H9 (cell line): ENCODE measurements around the gene SSTR5. TPM values are rescaled to one million over a fixed set of nuclear protein-coding genes. Genes with fewer than 3 reads are reported as not detected.

Experiments
- DNase-seq: peaks from one replicate; pipeline ENCODE4 v3.0.0-alpha.2; 2017
- H2AFZ ChIP-seq: one replicate; pipeline ENCODE4 v1.6.1; 2013; ENCODE audit warnings: mild to moderate bottlenecking, low read length, control low read depth, moderate library complexity
- H2AK5ac ChIP-seq: 2 replicates; pipeline ENCODE4 v1.6.1; 2013; ENCODE audit warnings: low read length, control low read depth, mixed read lengths; ENCODE audit not compliant: insufficient read length
- H2BK120ac ChIP-seq: one replicate; pipeline ENCODE4 v1.6.1; 2013; ENCODE audit warnings: low read depth, mild to moderate bottlenecking, low read length, control low read depth, inconsistent platforms; ENCODE audit not compliant: poor library complexity, severe bottlenecking
- H2BK12ac ChIP-seq: 2 replicates; pipeline ENCODE4 v1.6.1; 2013; ENCODE audit warnings: low read length, control low read depth, mixed read lengths, low read depth; ENCODE audit not compliant: insufficient read length
- H2BK15ac ChIP-seq: 2 replicates; pipeline ENCODE4 v1.6.1; 2013; ENCODE audit warnings: low read depth, low read length, control low read depth
- H2BK20ac ChIP-seq: one replicate; pipeline ENCODE4 v1.6.1; 2013; ENCODE audit warnings: low read depth, mild to moderate bottlenecking, low read length, control low read depth, inconsistent platforms; ENCODE audit not compliant: poor library complexity, severe bottlenecking
- H2BK5ac ChIP-seq: 2 replicates; pipeline ENCODE4 v1.6.1; 2013; ENCODE audit warnings: low read length, control low read depth, mixed read lengths; ENCODE audit not compliant: insufficient read length
- H3K14ac ChIP-seq: 2 replicates; pipeline ENCODE4 v1.6.1; 2013; ENCODE audit warnings: low read length, control low read depth; ENCODE audit not compliant: insufficient read depth
- H3K18ac ChIP-seq: 2 replicates; pipeline ENCODE4 v1.6.1; 2013; ENCODE audit warnings: low read depth, mild to moderate bottlenecking, mixed read lengths, low read length, control low read depth; ENCODE audit not compliant: insufficient read length
- H3K23ac ChIP-seq: 2 replicates; pipeline ENCODE4 v1.6.1; 2013; ENCODE audit warnings: low read length, control low read depth, mixed read lengths, low read depth; ENCODE audit not compliant: insufficient read length
- H3K23me2 ChIP-seq: 2 replicates; pipeline ENCODE4 v1.6.1; 2013; ENCODE audit warnings: low read depth, mild to moderate bottlenecking, mixed read lengths, low read length, control low read depth; ENCODE audit not compliant: insufficient read length, poor library complexity, severe bottlenecking
- H3K27ac ChIP-seq: 2 replicates; pipeline ENCODE4 v1.5.1; 2013; ENCODE audit warnings: low read length, control low read depth, mixed read lengths, low read depth; ENCODE audit not compliant: insufficient read length
- H3K27me3 ChIP-seq: 2 replicates; pipeline ENCODE4 v1.6.1; 2013; ENCODE audit warnings: low read length, control low read depth, inconsistent platforms; ENCODE audit not compliant: insufficient read depth
- H3K4ac ChIP-seq: 2 replicates; pipeline ENCODE4 v1.6.1; 2013; ENCODE audit warnings: low read depth, mild to moderate bottlenecking, control low read depth, inconsistent platforms, low read length, moderate library complexity
- H3K4me1 ChIP-seq: 2 replicates; pipeline ENCODE4 v1.6.1; 2013; ENCODE audit warnings: low read length, control low read depth, inconsistent platforms; ENCODE audit not compliant: insufficient read depth
- H3K4me2 ChIP-seq: 2 replicates; pipeline ENCODE4 v1.6.1; 2013; ENCODE audit warnings: low read length, control low read depth, mixed read lengths; ENCODE audit not compliant: insufficient read length, insufficient read depth
- H3K56ac ChIP-seq: 2 replicates; pipeline ENCODE4 v1.6.1; 2013; ENCODE audit warnings: low read depth, mild to moderate bottlenecking, mixed read lengths, low read length, control low read depth; ENCODE audit not compliant: insufficient read length
- H3K79me1 ChIP-seq: 2 replicates; pipeline ENCODE4 v1.6.1; 2013; ENCODE audit warnings: low read depth, mild to moderate bottlenecking, moderate library complexity, low read length, control low read depth, inconsistent platforms; ENCODE audit not compliant: insufficient read depth, poor library complexity, severe bottlenecking
- H3K79me2 ChIP-seq: 2 replicates; pipeline ENCODE4 v1.6.1; 2013; ENCODE audit warnings: low read length, control low read depth, inconsistent platforms; ENCODE audit not compliant: insufficient read depth
- H3K9ac ChIP-seq: 2 replicates; pipeline ENCODE4 v1.6.1; 2013; ENCODE audit warnings: low read length, control low read depth, mixed read lengths; ENCODE audit not compliant: insufficient read length; ENCODE audit errors: extremely low read depth
- H3K9me3 ChIP-seq: one replicate; pipeline ENCODE4 v1.6.1; 2013; ENCODE audit warnings: low read depth, low read length, inconsistent platforms; ENCODE audit not compliant: control insufficient read depth
- H3T11ph ChIP-seq: one replicate; pipeline ENCODE4 v1.6.1; 2013; ENCODE audit warnings: mild to moderate bottlenecking, low read length, control low read depth, inconsistent platforms
- H4K20me1 ChIP-seq: one replicate; pipeline ENCODE4 v1.6.1; 2013; ENCODE audit not compliant: control insufficient read depth, insufficient read length, insufficient read depth
- H4K5ac ChIP-seq: 2 replicates; pipeline ENCODE4 v1.6.1; 2013; ENCODE audit warnings: low read depth, mild to moderate bottlenecking, mixed read lengths, low read length, control low read depth; ENCODE audit not compliant: insufficient read length
- H4K8ac ChIP-seq: replicated peaks from 2 replicates; pipeline ENCODE4 v1.6.1; 2013; ENCODE audit warnings: low read length, control low read depth, mixed read lengths, low read depth; ENCODE audit not compliant: insufficient read length
- H4K91ac ChIP-seq: 2 replicates; pipeline ENCODE4 v1.6.1; 2013; ENCODE audit warnings: low read depth, mild to moderate bottlenecking, moderate library complexity, mixed read lengths, low read length, control low read depth; ENCODE audit not compliant: insufficient read length
- H3K27ac Mint-ChIP-seq, 3 experiments: 2 replicates in 2 of 3; 3 replicates in 1 of 3; pipeline ENCODE4 v1.8.0; 2020 to 2021; ENCODE audit warnings: mixed read lengths in 3 of 3, mild to moderate bottlenecking in 1 of 3, moderate library complexity in 1 of 3
- H3K27me3 Mint-ChIP-seq: 2 replicates; pipeline ENCODE4 v1.8.0; 2021; ENCODE audit warnings: low read depth, mild to moderate bottlenecking, moderate library complexity, mixed read lengths
- H3K36me3 Mint-ChIP-seq, 3 experiments: 2 replicates in 2 of 3; 3 replicates in 1 of 3; pipeline ENCODE4 v1.8.0; 2020 to 2021; ENCODE audit warnings: low read depth in 3 of 3, mixed read lengths in 3 of 3; ENCODE audit not compliant: insufficient read depth in 1 of 3
- H3K4me1 Mint-ChIP-seq, 2 experiments: 2 replicates each; pipeline ENCODE4 v1.8.0; 2020; ENCODE audit warnings: mixed read lengths in 2 of 2
- H3K4me3 Mint-ChIP-seq, 2 experiments: 2 replicates in 1 of 2; 3 replicates in 1 of 2; pipeline ENCODE4 v1.8.0; 2020 to 2021; ENCODE audit warnings: mild to moderate bottlenecking in 2 of 2, mixed read lengths in 2 of 2, moderate library complexity in 1 of 2
- H3K9me3 Mint-ChIP-seq, 2 experiments: 2 replicates in 1 of 2; 3 replicates in 1 of 2; pipeline ENCODE4 v1.8.0; 2020; ENCODE audit warnings: mild to moderate bottlenecking in 2 of 2, mixed read lengths in 2 of 2, moderate library complexity in 1 of 2
- WGBS: extraction: QIAGEN DNeasy Blood & Tissue Kit; methylation state at CpG from one replicate; pipeline ENCODE4 v1.1.7; 2013; ENCODE audit warnings: missing lambda C conversion rate, low lambda C conversion rate, mixed read lengths; ENCODE audit not compliant: insufficient read length; ENCODE audit errors: extremely low coverage; 5-methylcytosine and 5-hydroxymethylcytosine counted together
- total RNA-seq: library from RNA; stranded (reverse); gene quantifications from 2 replicates; pipeline ENCODE4 v1.2.1, GENCODE V29; 2021
- TF ChIP-seq, protein P1 (sequence below): fragments of 200-600 bp; sonication (generic); conservative IDR thresholded peaks from 3 replicates; pipeline ENCODE4 v1.8.0; 2021; ENCODE audit warnings: antibody characterized with exemption, mild to moderate bottlenecking

The SSTR5 gene
- total RNA-seq, 1 experiment from 2014 or later, result 0.22 TPM

DNA sequence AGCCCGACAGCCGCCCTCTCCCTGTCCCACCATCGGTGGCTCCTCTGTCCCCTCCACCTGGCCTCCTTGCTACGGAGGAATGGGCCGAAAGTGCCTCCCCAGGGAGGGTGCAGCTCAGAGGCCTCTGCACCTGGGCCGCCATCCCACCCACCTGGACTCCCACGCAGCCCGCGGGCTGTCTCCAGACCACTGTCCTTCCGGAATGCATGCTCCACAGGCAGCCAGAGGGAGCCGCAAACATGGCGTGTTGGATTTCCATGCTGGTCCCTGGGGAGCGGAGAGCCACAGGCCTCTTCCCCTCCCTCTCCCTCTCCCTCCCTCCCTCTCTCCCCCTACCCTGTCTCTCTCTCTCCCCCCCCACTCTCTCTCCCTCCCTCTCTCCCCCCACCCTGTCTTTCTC is 3.0 kb downstream of the SSTR5 start:
- H2BK120ac ChIP-seq, result no peak overlapping the region
- no peaks in the 10 kb centered on the region for H3K79me1 ChIP-seq
- no peak overlapping the region for H2BK5ac ChIP-seq
- H3K4me1 ChIP-seq, result no peaks in the 10 kb centered on the region
- no peak overlapping the region for H4K91ac ChIP-seq
- no peaks in the 10 kb centered on the region for H3K9me3 ChIP-seq
- no peak overlapping the region for H2BK15ac ChIP-seq
- no peaks in the 10 kb centered on the region for H3K79me2 ChIP-seq
- H4K8ac ChIP-seq, result no peak overlapping the region
- H4K5ac ChIP-seq, result no peak overlapping the region
- no peak overlapping the region for H3K23ac ChIP-seq
- H3K27me3 ChIP-seq, result no peaks in the 10 kb centered on the region
- no peak overlapping the region for H3K56ac ChIP-seq
- H3K14ac ChIP-seq, result no peak overlapping the region
- H2AFZ ChIP-seq, result no peak overlapping the region
- no peaks in the 10 kb centered on the region for H4K20me1 ChIP-seq
- WGBS, result no CpG with 5 or more reads among the region's 13 CpGs
- no peak overlapping the region for H2AK5ac ChIP-seq
- H3K18ac ChIP-seq, result no peak overlapping the region
- no peak overlapping the region for H3K4ac ChIP-seq
- no peaks in the 10 kb centered on the region; a peak in 1 of 7 replicates for H3K36me3 Mint-ChIP-seq
- H3K4me1 Mint-ChIP-seq, result peaks cover 0 to 20% of the 10 kb centered on the region in 2 experiments; a peak in 3 of 4 replicates
- H3K27ac Mint-ChIP-seq, result no peak overlapping the region
- no peak overlapping the region for H2BK20ac ChIP-seq
- peaks cover 25% of the 10 kb centered on the region for H3K27me3 Mint-ChIP-seq
- DNase-seq, result no peak
- H3K23me2 ChIP-seq, result peaks cover 4% of the 10 kb centered on the region
- H3K27ac ChIP-seq, result no peak overlapping the region
- TF ChIP-seq, protein P1, sequence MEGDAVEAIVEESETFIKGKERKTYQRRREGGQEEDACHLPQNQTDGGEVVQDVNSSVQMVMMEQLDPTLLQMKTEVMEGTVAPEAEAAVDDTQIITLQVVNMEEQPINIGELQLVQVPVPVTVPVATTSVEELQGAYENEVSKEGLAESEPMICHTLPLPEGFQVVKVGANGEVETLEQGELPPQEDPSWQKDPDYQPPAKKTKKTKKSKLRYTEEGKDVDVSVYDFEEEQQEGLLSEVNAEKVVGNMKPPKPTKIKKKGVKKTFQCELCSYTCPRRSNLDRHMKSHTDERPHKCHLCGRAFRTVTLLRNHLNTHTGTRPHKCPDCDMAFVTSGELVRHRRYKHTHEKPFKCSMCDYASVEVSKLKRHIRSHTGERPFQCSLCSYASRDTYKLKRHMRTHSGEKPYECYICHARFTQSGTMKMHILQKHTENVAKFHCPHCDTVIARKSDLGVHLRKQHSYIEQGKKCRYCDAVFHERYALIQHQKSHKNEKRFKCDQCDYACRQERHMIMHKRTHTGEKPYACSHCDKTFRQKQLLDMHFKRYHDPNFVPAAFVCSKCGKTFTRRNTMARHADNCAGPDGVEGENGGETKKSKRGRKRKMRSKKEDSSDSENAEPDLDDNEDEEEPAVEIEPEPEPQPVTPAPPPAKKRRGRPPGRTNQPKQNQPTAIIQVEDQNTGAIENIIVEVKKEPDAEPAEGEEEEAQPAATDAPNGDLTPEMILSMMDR, result no peak
- H3K9me3 Mint-ChIP-seq, result no peaks in the 10 kb centered on the region; a peak in 1 of 5 replicates
- H3K9ac ChIP-seq, result no peak overlapping the region
- no peak overlapping the region for H3T11ph ChIP-seq
- no peak overlapping the region for H3K4me3 Mint-ChIP-seq
- H2BK12ac ChIP-seq, result no peak overlapping the region
- no peak overlapping the region for H3K4me2 ChIP-seq
